ENCODE data around the gene EMILIN3.

DNA sequence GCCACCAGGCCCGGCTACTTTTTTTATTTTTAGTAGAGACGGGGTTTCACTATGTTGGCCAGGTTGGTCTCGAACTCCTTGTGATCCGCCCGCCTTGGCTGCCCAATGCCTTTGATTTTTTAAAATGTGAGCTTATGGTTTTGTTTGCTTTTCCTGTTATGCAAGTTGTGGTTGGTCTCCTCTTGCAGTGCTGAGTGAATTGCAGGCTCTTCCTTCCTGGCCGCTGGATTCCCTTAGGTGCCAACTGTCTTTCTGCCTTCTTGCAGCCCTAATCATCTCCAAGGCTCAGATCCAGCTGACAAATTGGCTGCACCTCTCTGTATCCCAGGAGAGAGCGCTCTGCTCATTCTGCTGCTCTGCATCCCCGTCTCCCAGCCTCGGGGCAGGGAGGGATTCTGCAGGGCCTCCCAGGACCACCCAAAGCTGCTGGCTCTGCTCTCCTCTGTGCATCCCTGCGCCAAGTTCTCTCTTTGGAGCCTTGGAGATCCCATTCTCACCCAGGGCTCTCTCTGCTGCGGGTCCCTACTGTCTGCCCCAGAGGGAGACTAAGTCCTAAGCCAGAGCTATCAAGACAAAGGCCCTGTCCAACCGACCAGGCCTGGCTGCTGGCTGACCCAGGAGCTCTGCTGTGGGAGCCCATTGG, 14.1 kb upstream of the EMILIN3 start:
- no peak for TF ChIP-seq TAF1 (IDR thresholded peaks at IDR 0.05; ENCODE audit: low read depth, low read length)
- TF ChIP-seq POLR2A (IDR thresholded peaks at IDR 0.05; ENCODE audit: low read depth, low read length), result no peak
- no peak for TF ChIP-seq SPI1 (IDR thresholded peaks at IDR 0.05; ENCODE audit: low read depth, low read length)
